ENCODE data around the gene GPC5.

GPC5 gene

DNA sequence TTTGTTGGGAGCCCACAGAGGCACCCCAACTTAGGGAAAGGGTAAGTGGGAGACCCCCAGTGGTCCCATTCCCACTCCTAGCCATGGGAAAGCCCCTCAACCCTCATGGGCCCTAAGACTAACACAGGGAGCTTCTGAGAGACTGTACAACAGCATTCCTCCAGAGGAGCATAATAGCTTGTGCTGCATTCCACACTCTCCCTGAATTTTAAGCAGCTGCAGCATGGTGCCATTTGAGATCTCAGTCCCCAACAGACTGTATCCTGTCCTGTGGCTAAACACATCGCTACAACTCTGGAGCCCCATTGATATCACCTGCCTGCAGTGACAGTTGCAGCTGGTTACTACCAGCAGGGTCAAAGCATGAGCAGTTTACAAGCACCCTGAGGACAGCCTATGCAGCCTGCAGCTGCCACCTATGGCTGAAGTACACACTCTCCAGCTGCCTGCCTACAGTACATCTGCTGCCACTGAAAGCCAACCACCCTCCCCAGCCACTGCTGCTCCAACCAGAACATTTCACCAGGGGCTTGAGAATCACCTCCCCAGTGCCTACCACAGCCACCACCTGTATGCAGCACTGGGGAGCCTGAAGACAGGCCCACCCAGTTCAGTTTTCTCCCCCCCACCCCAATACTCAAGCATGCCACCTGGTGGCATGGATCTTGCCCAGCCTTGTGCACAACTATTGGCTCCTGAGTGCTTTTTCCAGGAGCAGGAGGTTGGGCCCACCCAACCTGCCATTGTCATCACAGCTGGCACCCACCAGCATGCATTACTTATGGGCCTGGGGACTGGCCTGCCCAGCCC lies 557.3 kb downstream of the GPC5 start:
- Histone ChIP-seq H3K27ac (ENCODE audit: low read depth in 2 of 2, low read length in 2 of 2) (no peak overlapping the region), H3K9ac (ENCODE audit: low read depth in 1 of 2, low read length in 2 of 2) (no peak overlapping the region), H3K27me3 (ENCODE audit: control insufficient read depth in 2 of 2, insufficient read depth in 2 of 2, low read length in 2 of 2) (no peaks in the 10 kb centered on the region), H3K9me3 (ENCODE audit: control insufficient read depth in 2 of 2, low read length in 2 of 2) (no peaks in the 10 kb centered on the region), H3K36me3 (ENCODE audit: control insufficient read depth in 2 of 2, insufficient read depth in 2 of 2, low read length in 2 of 2) (no peaks in the 10 kb centered on the region), H3K4me1 (ENCODE audit: control insufficient read depth in 2 of 2, insufficient read depth in 2 of 2, low read length in 2 of 2) (no peaks in the 10 kb centered on the region), H3K4me3 (ENCODE audit: low read length in 2 of 2) (no peak overlapping the region)

DNA sequence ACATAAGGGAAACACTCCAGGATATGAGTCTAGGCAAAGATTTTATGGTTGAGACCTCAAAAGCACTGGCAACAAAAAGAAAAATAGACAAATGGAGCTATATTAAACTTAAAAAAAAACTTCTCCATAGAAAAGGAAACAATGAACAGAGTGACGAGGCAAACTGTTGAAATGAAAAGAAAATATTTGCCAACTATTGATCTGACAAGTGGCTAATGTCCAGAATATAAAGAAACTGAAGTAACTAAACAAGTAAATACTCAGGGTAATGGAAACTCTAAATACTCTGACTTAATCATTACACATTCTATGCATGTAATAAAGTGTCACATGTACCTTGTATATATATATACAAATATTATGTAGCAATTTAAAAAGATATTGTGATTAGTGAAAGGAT lies 562.5 kb downstream of the GPC5 start:
- no peak overlapping the region for H3K27ac ChIP-seq (ENCODE audit: low read depth in 2 of 2, low read length in 2 of 2)
- no peaks in the 10 kb centered on the region for H3K4me1 ChIP-seq (ENCODE audit: control insufficient read depth in 2 of 2, insufficient read depth in 2 of 2, low read length in 2 of 2)
- no peaks in the 10 kb centered on the region for H3K27me3 ChIP-seq (ENCODE audit: control insufficient read depth in 2 of 2, insufficient read depth in 2 of 2, low read length in 2 of 2)
- no peak overlapping the region for H3K4me3 ChIP-seq (ENCODE audit: low read length in 2 of 2)
- no peaks in the 10 kb centered on the region for H3K36me3 ChIP-seq (ENCODE audit: control insufficient read depth in 2 of 2, insufficient read depth in 2 of 2, low read length in 2 of 2)
- H3K9me3 ChIP-seq (ENCODE audit: control insufficient read depth in 2 of 2, low read length in 2 of 2) = no peaks in the 10 kb centered on the region
- no peak overlapping the region for H3K9ac ChIP-seq (ENCODE audit: low read depth in 1 of 2, low read length in 2 of 2)

- H3K9me3 ChIP-seq (ENCODE audit: control insufficient read depth in 2 of 2, low read length in 2 of 2) = no peaks in the 10 kb centered on the region
- H3K4me3 ChIP-seq (ENCODE audit: low read length in 2 of 2) = no peak overlapping the region
- H3K27me3 ChIP-seq (ENCODE audit: control insufficient read depth in 2 of 2, insufficient read depth in 2 of 2, low read length in 2 of 2) = no peaks in the 10 kb centered on the region
- H3K27ac ChIP-seq (ENCODE audit: low read depth in 2 of 2, low read length in 2 of 2) = no peak overlapping the region
- H3K36me3 ChIP-seq (ENCODE audit: control insufficient read depth in 2 of 2, insufficient read depth in 2 of 2, low read length in 2 of 2) = no peaks in the 10 kb centered on the region
- H3K9ac ChIP-seq (ENCODE audit: low read depth in 1 of 2, low read length in 2 of 2) = no peak overlapping the region
- H3K4me1 ChIP-seq (ENCODE audit: control insufficient read depth in 2 of 2, insufficient read depth in 2 of 2, low read length in 2 of 2) = no peaks in the 10 kb centered on the region
These were observed 564.5 kb downstream of the GPC5 start for GRCh38 chr13:91962946-91963345.

GRCh38 chr13:91965511-91965910 lies 567.1 kb downstream of the GPC5 start:
- Histone ChIP-seq H3K27ac (ENCODE audit: low read depth in 2 of 2, low read length in 2 of 2) (no peak overlapping the region), H3K4me1 (ENCODE audit: control insufficient read depth in 2 of 2, insufficient read depth in 2 of 2, low read length in 2 of 2) (no peaks in the 10 kb centered on the region), H3K27me3 (ENCODE audit: control insufficient read depth in 2 of 2, insufficient read depth in 2 of 2, low read length in 2 of 2) (no peaks in the 10 kb centered on the region), H3K9ac (ENCODE audit: low read depth in 1 of 2, low read length in 2 of 2) (no peak overlapping the region), H3K36me3 (ENCODE audit: control insufficient read depth in 2 of 2, insufficient read depth in 2 of 2, low read length in 2 of 2) (no peaks in the 10 kb centered on the region), H3K4me3 (ENCODE audit: low read length in 2 of 2) (no peak overlapping the region), H3K9me3 (ENCODE audit: control insufficient read depth in 2 of 2, low read length in 2 of 2) (no peaks in the 10 kb centered on the region)

DNA sequence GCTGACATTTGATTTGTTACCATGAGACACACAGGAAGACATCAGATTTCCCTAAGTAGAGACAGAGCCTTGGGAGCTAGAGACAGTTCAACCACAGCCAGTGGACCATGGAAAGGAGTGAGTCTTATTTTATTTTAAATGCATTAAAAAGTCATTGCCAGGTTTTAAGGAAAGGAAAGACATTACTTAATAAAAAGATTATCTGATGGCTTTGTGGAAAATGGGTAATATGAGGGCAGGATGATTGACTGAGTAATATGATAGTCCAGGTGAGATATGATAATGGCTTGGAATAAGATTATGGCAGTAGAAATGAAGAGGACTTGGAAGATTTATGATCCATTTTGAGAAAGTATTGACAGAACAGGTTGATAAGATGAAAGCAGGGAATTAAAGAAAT lies 580.1 kb downstream of the GPC5 start:
- H3K9me3 ChIP-seq (ENCODE audit: control insufficient read depth in 2 of 2, low read length in 2 of 2) = no peaks in the 10 kb centered on the region
- no peak overlapping the region for H3K4me3 ChIP-seq (ENCODE audit: low read length in 2 of 2)
- H3K9ac ChIP-seq (ENCODE audit: low read depth in 1 of 2, low read length in 2 of 2) = no peak overlapping the region

DNA sequence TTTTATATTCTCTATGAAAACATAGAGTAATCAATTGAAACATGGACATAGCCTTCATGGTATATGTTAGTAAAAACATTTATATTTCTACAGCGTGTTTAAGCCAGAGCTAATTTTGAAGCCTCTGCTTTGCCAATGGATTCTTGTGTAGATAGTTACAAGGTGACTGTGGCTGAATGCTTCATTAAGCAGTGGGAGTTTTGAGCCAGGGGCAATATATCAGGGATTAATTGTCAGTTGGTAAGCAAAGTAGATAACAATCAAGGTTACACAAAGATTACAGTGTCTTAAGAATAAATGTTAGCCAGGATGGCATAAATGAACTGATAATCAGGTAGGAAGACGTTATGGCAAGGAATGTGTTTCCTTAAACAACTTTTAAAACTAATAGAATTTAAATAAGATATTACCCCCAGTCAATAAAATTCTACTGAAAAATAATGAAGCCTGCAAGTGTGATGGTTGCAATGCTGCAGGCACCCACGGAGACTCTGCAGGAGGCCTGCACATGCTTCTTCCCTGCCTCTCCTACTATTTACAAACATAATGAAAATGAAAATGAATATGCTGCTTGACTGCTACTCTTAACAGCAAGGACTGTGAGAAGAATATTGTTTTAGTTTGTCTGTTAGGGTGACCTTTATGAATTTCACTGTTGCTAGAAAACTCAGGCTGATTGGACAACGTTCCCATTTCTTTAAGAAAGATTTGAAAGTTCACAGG lies 588.5 kb downstream of the GPC5 start:
- no peaks in the 10 kb centered on the region for H3K9me3 ChIP-seq (ENCODE audit: control insufficient read depth in 2 of 2, low read length in 2 of 2)
- no peaks in the 10 kb centered on the region for H3K36me3 ChIP-seq (ENCODE audit: control insufficient read depth in 2 of 2, insufficient read depth in 2 of 2, low read length in 2 of 2)
- no peaks in the 10 kb centered on the region for H3K27me3 ChIP-seq (ENCODE audit: control insufficient read depth in 2 of 2, insufficient read depth in 2 of 2, low read length in 2 of 2)

More for the DNA sequence above, 580.1 kb downstream of the GPC5 start:
- Histone ChIP-seq H3K36me3 (ENCODE audit: control insufficient read depth in 2 of 2, insufficient read depth in 2 of 2, low read length in 2 of 2) (no peaks in the 10 kb centered on the region), H3K4me1 (ENCODE audit: control insufficient read depth in 2 of 2, insufficient read depth in 2 of 2, low read length in 2 of 2) (no peaks in the 10 kb centered on the region), H3K27me3 (ENCODE audit: control insufficient read depth in 2 of 2, insufficient read depth in 2 of 2, low read length in 2 of 2) (no peaks in the 10 kb centered on the region), H3K27ac (ENCODE audit: low read depth in 2 of 2, low read length in 2 of 2) (no peak overlapping the region)

DNA sequence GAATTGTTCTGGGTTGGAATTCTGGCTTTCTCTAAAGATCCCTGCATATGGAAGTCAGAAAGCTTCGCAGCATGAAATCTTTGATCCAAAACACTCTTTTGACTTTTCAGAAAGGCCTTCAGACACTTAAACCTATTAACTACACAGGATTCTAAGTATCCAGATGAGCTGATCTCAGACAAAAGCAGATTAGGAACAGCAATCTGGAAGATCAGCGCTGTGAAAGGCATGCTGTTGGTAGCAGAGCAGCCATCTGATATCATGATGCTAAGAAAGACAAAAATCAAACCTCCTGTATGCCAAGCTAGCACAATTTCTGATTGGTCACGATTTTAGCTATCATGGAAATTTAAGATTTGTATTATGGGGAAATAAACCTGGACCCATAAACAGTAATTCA lies 589.9 kb downstream of the GPC5 start:
- H3K27ac ChIP-seq (ENCODE audit: low read depth in 2 of 2, low read length in 2 of 2) = no peak overlapping the region
- H3K9ac ChIP-seq (ENCODE audit: low read depth in 1 of 2, low read length in 2 of 2) = no peak overlapping the region
- H3K9me3 ChIP-seq (ENCODE audit: control insufficient read depth in 2 of 2, low read length in 2 of 2) = no peaks in the 10 kb centered on the region
- no peaks in the 10 kb centered on the region for H3K36me3 ChIP-seq (ENCODE audit: control insufficient read depth in 2 of 2, insufficient read depth in 2 of 2, low read length in 2 of 2)
- no peak overlapping the region for H3K4me3 ChIP-seq (ENCODE audit: low read length in 2 of 2)
- H3K27me3 ChIP-seq (ENCODE audit: control insufficient read depth in 2 of 2, insufficient read depth in 2 of 2, low read length in 2 of 2) = no peaks in the 10 kb centered on the region
- H3K4me1 ChIP-seq (ENCODE audit: control insufficient read depth in 2 of 2, insufficient read depth in 2 of 2, low read length in 2 of 2) = no peaks in the 10 kb centered on the region

More for the DNA sequence above, 588.5 kb downstream of the GPC5 start:
- Histone ChIP-seq H3K4me1 (ENCODE audit: control insufficient read depth in 2 of 2, insufficient read depth in 2 of 2, low read length in 2 of 2) (no peaks in the 10 kb centered on the region), H3K9ac (ENCODE audit: low read depth in 1 of 2, low read length in 2 of 2) (no peak overlapping the region), H3K27ac (ENCODE audit: low read depth in 2 of 2, low read length in 2 of 2) (no peak overlapping the region), H3K4me3 (ENCODE audit: low read length in 2 of 2) (no peak overlapping the region)

DNA sequence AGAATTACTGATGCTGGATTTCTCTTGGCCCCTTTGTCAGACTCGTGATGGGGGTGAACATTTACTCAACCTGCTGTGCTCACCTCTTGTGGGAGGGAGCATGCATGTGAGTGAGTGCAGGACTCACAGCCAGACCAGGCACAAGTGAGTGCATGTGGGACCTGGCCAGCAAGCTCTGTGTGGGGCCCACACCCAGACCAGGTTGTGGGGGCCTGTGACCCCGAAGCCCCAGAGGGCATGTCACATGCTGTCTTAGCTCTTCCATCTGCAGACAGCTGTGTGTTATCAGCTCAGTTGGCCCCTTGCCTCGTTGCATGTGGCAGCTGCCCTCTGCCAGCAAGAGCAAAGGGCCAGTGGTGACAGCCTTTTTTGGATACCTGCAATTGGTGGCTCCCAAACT lies 614.4 kb downstream of the GPC5 start:
- Histone ChIP-seq H3K9ac (ENCODE audit: low read depth in 1 of 2, low read length in 2 of 2) (no peak overlapping the region), H3K4me3 (ENCODE audit: low read length in 2 of 2) (no peak overlapping the region), H3K9me3 (ENCODE audit: control insufficient read depth in 2 of 2, low read length in 2 of 2) (no peaks in the 10 kb centered on the region), H3K36me3 (ENCODE audit: control insufficient read depth in 2 of 2, insufficient read depth in 2 of 2, low read length in 2 of 2) (no peaks in the 10 kb centered on the region), H3K27ac (ENCODE audit: low read depth in 2 of 2, low read length in 2 of 2) (no peak overlapping the region), H3K27me3 (ENCODE audit: control insufficient read depth in 2 of 2, insufficient read depth in 2 of 2, low read length in 2 of 2) (no peaks in the 10 kb centered on the region), H3K4me1 (ENCODE audit: control insufficient read depth in 2 of 2, insufficient read depth in 2 of 2, low read length in 2 of 2) (no peaks in the 10 kb centered on the region)

GRCh38 chr13:92017737-92018136 lies 619.3 kb downstream of the GPC5 start:
- Histone ChIP-seq H3K4me3 (ENCODE audit: low read length in 2 of 2) (no peak overlapping the region), H3K9me3 (ENCODE audit: control insufficient read depth in 2 of 2, low read length in 2 of 2) (no peaks in the 10 kb centered on the region), H3K27me3 (ENCODE audit: control insufficient read depth in 2 of 2, insufficient read depth in 2 of 2, low read length in 2 of 2) (no peaks in the 10 kb centered on the region), H3K36me3 (ENCODE audit: control insufficient read depth in 2 of 2, insufficient read depth in 2 of 2, low read length in 2 of 2) (no peaks in the 10 kb centered on the region), H3K27ac (ENCODE audit: low read depth in 2 of 2, low read length in 2 of 2) (no peak overlapping the region), H3K4me1 (ENCODE audit: control insufficient read depth in 2 of 2, insufficient read depth in 2 of 2, low read length in 2 of 2) (no peaks in the 10 kb centered on the region), H3K9ac (ENCODE audit: low read depth in 1 of 2, low read length in 2 of 2) (no peak overlapping the region)

- no peak overlapping the region for H3K27ac ChIP-seq (ENCODE audit: low read depth in 2 of 2, low read length in 2 of 2)
- H3K27me3 ChIP-seq (ENCODE audit: control insufficient read depth in 2 of 2, insufficient read depth in 2 of 2, low read length in 2 of 2) = no peaks in the 10 kb centered on the region
- no peaks in the 10 kb centered on the region for H3K36me3 ChIP-seq (ENCODE audit: control insufficient read depth in 2 of 2, insufficient read depth in 2 of 2, low read length in 2 of 2)
- no peak overlapping the region for H3K9ac ChIP-seq (ENCODE audit: low read depth in 1 of 2, low read length in 2 of 2)
- H3K9me3 ChIP-seq (ENCODE audit: control insufficient read depth in 2 of 2, low read length in 2 of 2) = no peaks in the 10 kb centered on the region
- H3K4me1 ChIP-seq (ENCODE audit: control insufficient read depth in 2 of 2, insufficient read depth in 2 of 2, low read length in 2 of 2) = no peaks in the 10 kb centered on the region
- no peak overlapping the region for H3K4me3 ChIP-seq (ENCODE audit: low read length in 2 of 2)
These were observed 630.3 kb downstream of the GPC5 start for GRCh38 chr13:92028695-92029094.
